ENCODE results near the gene AGPAT4.

Gene AGPAT4

DNA sequence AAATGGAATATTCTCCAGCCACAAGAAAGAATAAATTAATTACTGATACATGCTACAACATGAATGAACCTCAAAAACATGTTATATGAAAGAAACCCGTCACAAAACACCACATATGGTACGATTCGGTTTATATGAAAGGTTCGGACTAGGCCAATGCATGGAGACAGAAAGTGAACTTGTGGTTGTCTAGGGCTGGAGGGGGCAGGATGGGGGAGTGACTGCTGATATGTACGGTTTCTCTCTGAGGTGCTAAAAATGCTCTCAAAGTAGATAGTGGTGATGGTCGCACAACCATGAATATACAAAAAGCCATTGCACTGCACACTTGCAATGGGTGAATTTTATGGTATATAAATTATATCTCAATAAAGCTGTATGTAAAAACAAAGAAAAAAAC is 18.3 kb downstream of the AGPAT4 start:
- DNase-seq (ENCODE audit: low read depth): no peak

GRCh38 chr6:161254464-161255253 is 19.2 kb downstream of the AGPAT4 start:
- DNase-seq (ENCODE audit: low read depth): no peak

- no peak for DNase-seq (ENCODE audit: low read depth)
Measured at GRCh38 chr6:161254126-161254463, 19.8 kb downstream of the AGPAT4 start.

DNA sequence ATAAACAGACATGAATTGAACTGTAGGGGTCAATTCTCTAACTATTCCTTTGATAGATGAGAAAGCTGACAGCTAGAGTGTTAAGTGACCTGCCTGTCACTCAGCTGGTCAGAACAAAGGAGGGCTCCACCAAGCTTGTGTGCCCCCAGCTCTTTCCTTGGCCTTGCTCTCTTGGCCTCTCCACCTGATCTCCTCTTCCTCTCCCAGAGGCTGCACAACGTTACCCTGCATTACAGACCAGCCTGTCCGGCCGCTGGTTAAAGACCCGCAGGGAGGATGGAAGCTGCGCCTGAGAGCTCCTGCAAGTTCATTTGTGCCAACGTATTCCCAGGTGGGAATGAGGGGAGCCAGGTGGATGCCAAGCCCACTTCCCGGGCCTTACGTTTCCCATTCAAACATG is 22.5 kb downstream of the AGPAT4 start:
- no peak for DNase-seq (ENCODE audit: low read depth)

DNA sequence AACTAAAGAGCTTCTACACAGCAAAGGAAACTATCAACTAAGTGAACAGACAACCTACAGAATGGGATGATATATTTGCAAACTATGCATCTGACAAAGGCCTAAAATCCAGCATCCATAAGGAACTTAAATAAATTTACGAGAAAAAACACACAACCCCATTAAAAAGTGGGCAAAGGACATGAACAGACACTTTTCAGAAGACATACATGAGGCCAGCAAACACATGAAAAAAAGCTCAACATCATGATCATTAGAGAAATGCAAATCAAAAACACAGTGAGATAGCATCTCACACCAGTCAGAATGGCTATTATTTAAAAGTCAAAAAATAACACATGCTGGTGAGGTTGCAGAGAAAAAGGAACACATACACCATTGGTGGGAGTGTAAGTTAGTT is 24.5 kb downstream of the AGPAT4 start:
- DNase-seq (ENCODE audit: low read depth): no peak

DNA sequence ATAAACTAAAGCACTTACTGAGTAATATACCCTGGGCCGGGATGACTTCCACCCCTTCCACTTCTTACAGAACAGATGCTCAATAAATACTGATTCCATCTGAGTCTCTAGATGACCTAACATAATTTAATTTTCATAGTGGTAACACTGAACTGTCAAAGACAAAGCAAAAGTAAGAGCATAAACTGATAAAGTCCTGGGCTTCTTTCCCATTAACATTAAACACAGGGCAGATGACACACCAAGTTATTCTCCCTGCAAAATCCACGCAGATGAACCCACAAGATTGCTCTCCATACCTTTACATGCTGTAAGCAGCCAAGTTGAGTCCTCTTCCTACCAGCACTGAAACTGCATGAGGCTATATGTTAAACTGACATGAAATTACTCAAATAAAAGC is 27.1 kb downstream of the AGPAT4 start:
- DNase-seq (ENCODE audit: low read depth): no peak

DNA sequence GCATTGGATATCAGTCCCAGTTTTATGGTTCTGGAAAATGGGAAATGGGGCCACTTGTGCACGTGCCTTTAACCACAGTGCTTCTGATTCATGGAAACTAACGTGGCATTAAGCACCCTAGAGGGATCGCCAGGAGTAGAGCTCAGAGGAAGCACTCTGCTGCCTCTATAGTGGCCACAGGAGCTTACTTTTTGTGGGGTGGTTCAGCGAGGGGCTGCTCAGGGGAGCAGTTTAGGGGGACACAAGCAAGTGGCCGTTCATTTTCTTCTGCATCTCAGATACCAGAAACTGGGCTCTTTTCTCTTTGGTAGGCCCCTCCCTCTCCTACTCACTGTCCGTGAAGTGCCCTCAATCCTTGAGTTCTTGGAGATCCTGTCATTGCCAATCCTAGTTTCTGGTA is 28.5 kb downstream of the AGPAT4 start:
- no peak for DNase-seq (ENCODE audit: low read depth)

GRCh38 chr6:161244725-161245124 is 29.1 kb downstream of the AGPAT4 start:
- no peak for DNase-seq (ENCODE audit: low read depth)

GRCh38 chr6:161242779-161243693 is 30.8 kb downstream of the AGPAT4 start:
- no peak for DNase-seq (ENCODE audit: low read depth)

GRCh38 chr6:161242113-161242512 is 31.7 kb downstream of the AGPAT4 start:
- DNase-seq (ENCODE audit: low read depth): no peak

DNA sequence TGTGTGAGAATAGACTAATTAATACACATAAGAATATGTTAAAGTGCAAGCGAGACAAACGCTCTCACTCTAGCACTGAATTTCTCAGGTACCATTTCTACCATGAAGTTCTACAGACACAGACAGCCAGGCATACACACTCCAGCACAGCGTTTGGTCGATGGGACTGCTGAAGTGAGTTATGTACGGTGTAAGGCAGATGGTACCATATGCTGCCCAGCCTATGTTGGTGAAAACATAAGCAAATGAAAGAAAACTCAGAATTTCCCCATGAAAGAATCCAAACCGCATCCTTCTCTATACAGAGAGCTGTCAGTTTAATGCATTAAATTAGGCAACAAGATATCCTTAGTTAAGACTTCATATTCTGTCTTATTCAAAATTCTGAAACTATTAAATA is 34.9 kb downstream of the AGPAT4 start:
- DNase-seq (ENCODE audit: low read depth): no peak

DNA sequence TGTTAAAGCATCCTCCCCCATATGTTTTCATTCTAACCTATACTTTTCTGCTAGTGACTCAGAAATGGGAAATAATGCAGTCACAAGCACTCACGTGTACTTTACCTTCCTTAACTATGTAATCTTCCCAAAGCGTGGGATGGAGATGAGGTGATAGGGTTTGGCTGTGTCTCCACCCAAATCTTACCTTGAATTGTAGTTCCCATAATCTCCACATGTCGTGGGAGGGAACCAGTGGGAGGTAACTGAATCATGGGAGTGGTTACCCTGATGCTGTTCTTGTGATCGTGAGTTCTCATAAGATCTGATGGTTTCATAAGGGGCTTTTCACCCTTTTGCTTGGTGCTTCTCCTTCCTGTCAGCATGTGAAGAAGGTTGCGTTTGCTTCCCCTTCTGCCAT is 35.4 kb downstream of the AGPAT4 start:
- no peak for DNase-seq (ENCODE audit: low read depth)

DNA sequence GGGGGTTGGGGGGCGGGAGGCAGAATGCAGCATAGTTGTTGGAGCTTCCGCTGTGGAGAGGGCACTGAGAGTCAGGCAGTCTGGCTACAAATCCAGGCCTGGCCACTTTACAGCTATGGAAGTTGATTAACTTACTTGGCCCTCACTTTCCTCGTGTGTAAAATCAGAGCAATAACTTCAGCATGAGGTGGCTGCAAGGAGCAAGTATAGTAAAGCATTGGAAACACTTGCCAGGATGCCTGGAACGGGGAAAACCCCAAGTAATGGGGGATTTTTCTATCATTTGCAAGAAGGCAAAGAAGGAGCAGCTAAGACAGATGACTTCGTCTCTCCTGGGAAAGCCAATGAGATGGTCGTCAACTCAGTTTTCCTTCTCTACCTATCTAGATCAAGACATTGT is 35.8 kb downstream of the AGPAT4 start:
- no peak for DNase-seq (ENCODE audit: low read depth)

- DNase-seq (ENCODE audit: low read depth): no peak
Measured at GRCh38 chr6:161237176-161237575, 36.7 kb downstream of the AGPAT4 start.

DNA sequence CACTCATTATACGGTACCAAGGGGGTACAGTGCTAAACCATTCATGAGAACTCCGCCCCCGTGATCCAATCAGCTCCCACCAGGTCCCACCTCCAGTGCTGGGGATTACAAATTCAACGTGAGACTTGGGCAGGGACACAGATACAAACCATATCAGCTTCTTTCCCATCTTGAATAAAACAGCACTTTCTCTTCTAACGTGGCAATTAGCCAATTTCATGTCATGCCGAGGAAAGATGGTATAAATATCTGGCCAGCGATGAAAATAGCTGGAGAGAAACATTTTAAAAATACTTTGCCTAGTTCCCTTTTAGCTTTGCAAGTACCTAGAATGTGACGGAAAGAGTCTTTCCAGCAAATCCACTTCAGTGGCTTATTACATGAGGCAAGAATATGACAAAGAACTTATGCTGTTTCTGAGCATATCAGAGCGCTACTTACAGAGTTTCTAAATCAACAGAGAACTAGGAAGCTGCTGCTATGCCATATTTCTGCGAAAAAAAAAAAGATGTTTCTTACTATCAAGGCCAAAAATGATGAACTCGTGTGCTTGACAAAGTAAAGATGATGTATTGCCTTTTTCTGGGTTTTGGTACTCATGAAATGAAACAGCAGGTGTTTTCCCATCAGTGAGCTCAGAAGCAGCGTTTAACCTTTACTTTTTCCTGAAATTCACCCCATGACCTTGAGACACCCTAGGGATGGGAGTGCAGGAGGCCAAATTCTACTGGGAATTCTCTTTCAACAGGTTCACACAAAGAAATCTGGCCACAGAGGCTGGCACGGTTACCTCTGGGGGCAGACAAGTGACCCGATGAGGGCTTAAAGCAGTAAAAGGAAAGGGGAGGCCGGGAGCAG is 37.9 kb downstream of the AGPAT4 start:
- no peak for DNase-seq (ENCODE audit: low read depth)

DNA sequence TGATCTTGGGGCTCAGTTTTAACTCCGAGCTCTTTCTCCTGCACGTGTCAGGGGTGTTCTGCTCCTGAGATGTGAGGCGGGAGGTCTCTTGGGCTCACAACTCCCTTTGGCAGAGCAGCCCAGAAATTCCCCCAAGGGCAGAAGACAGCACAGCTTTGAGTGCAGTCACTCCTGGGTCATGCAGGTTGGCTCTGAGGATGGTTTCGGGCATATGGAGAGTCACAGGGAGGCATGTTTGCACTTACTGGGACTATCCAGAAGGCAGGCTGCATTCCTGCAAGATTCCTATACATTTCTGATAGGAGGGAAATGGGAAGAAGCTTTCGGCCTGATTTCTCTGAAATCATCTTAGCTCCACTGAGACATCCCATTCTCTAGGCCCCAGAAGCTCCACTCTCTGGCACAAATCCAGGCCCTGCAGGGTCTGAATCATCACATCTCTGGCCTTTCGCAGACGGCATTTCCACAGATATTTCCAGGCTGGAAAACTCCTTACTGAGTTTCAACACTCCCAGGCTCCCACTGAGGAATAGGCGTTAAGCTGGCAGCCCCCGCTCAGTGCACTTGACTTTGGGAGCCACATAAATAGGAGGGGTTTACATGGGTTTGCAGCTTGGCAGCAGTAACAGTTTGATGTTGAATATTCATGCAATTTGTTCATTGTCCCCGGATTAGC is 39.7 kb downstream of the AGPAT4 start:
- DNase-seq (ENCODE audit: low read depth): peak; percentile 74

DNA sequence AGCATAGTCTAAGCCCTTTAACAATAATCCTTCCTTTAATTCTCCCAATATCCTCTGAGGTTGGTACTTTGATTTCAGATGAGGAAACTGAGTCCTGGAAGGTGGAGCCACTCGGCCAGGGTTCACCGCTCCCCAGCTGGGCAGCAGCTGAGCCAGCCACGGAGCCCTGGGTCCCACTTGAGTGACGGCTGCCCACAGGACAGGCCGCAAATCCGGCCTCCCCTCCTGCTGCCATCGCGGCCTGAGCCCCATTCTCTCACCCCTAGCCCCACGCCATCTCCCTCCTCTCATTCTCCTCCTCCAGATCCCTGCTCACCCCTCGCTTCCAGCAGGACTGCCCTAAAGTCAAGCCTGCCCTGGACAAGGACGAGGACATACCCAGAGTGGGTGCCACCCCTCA is 41.4 kb downstream of the AGPAT4 start:
- no peak for DNase-seq (ENCODE audit: low read depth)

- DNase-seq (ENCODE audit: low read depth): no peak
Measured at GRCh38 chr6:161232010-161232409, 41.9 kb downstream of the AGPAT4 start.

GRCh38 chr6:161230339-161230738 is 43.5 kb downstream of the AGPAT4 start:
- DNase-seq (ENCODE audit: low read depth): no peak

DNA sequence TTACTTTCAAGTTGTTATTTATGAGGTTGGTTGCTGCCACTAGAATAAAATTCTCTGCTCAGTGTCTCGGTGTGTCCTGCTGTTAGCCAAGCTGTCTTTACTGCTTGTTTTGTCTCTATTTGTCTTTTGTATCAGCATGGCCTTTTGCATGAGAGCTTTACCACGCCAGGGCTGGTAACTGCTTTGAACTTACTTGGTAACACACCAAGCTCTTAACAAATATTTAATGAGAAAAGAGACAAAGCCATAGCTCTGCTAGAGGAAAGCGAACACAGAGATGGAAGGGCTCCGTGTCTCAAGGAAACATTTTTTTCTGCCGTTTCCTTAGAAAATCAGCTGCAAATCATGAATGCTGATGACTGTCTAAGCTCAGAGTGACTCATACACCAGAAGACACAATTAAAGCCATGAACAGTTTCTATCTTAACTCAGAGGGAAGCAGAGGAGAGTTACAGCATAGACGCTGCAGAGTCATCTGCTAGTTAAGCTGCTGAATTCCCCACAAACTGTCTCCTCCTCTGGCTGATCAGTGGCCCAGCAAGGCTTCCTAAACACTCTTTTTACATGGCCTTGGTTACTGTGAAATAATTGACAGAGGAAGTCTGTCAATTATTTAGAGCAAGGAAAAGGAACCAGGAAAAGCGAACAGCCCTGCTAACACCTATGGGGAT is 44.8 kb downstream of the AGPAT4 start:
- DNase-seq (ENCODE audit: low read depth): peak; percentile 69

- DNase-seq (ENCODE audit: low read depth): no peak
Measured at GRCh38 chr6:161228096-161228495, 45.8 kb downstream of the AGPAT4 start.

Data from fibroblast of the conjunctiva (primary cell).